HepG2 (cell line): ENCODE results near the gene GMPPA. TPM values are rescaled to one million over a fixed set of nuclear protein-coding genes. Genes with fewer than 3 reads are reported as not detected.
A peak's percentile ranks its signal among the peaks of the same experiment; 100 is the strongest.

Experiments used
- AKNA ChIP-seq: sonication (generic); formaldehyde crosslinking; IDR thresholded peaks from 2 replicates; pipeline ENCODE4 v1.4.0; 2020; ENCODE audit warnings: missing genetic modification reagents, borderline replicate concordance
- ARID5B ChIP-seq: IDR thresholded peaks from 2 replicates; pipeline ENCODE4 v1.4.0; 2020; ENCODE audit warnings: mild to moderate bottlenecking, missing genetic modification reagents
- FOXK1 ChIP-seq: sonication (generic); formaldehyde crosslinking; IDR thresholded peaks from 2 replicates; pipeline ENCODE4 v1.4.0; 2020; ENCODE audit warnings: low read depth, missing genetic modification reagents, borderline replicate concordance
- HNRNPK ChIP-seq: fragments of 200-400 bp; formaldehyde crosslinking; IDR thresholded peaks from 2 replicates; pipeline ENCODE4 v1.6.1; 2018; ENCODE audit warnings: low read length, low read depth, moderate library complexity, mild to moderate bottlenecking; ENCODE audit not compliant: poor library complexity, severe bottlenecking
- PTBP1 ChIP-seq: fragments of 200-400 bp; formaldehyde crosslinking; IDR thresholded peaks from 2 replicates; pipeline ENCODE4 v1.6.1; 2018; ENCODE audit warnings: low read length, low read depth; ENCODE audit not compliant: poor library complexity, severe bottlenecking
- RAD51 ChIP-seq: fragments of 450-650 bp; IDR thresholded peaks from 2 replicates; pipeline ENCODE4 v1.6.1; 2016; ENCODE audit warnings: borderline replicate concordance
- RORA ChIP-seq: sonication (generic); formaldehyde crosslinking; IDR thresholded peaks from 2 replicates; pipeline ENCODE4 v1.5.0; 2020; ENCODE audit warnings: mild to moderate bottlenecking, missing genetic modification reagents, moderate library complexity
- SRSF1 ChIP-seq: fragments of 200-400 bp; formaldehyde crosslinking; optimal IDR thresholded peaks from 2 replicates; pipeline ENCODE3; 2017; ENCODE audit warnings: mild to moderate bottlenecking, low read depth, low read length, moderate library complexity
- STAG1 ChIP-seq: sonication (generic); formaldehyde crosslinking; IDR thresholded peaks from 2 replicates; pipeline ENCODE4 v1.4.0; 2020; ENCODE audit warnings: missing genetic modification reagents
- ZNF256 ChIP-seq: sonication (generic); formaldehyde crosslinking; conservative IDR thresholded peaks from 2 replicates; pipeline ENCODE4 v1.4.0; 2020; ENCODE audit warnings: missing genetic modification reagents
- ZNF644 ChIP-seq: IDR thresholded peaks from 2 replicates; pipeline ENCODE4 v1.6.1; 2016; ENCODE audit warnings: low read depth
- polyA plus RNA-seq, 8 experiments: library from polyadenylated mRNA; depleted of rRNA in 3 of 8; stranded (reverse) in 7 of 8; unstranded in 1 of 8; fragments of >200 nt; fragmentation: Illumina TruSeq in 4 of 8; extraction: Trizol in 4 of 8; gene quantifications; 2 replicates each; pipeline versions ENCODE4 v1.2.1 to v1.2.3, GENCODE V29; 2011 to 2016; ENCODE audit warnings: low read depth in 4 of 8, missing spikeins in 1 of 8, mixed read lengths in 1 of 8; ENCODE audit not compliant: insufficient read depth in 1 of 8
- total RNA-seq, 5 experiments: library from RNA; depleted of rRNA; stranded (reverse); fragments of >200 nt; fragmentation: Illumina TruSeq; extraction: Trizol; gene quantifications; 2 replicates each; pipeline ENCODE4 v1.2.3, GENCODE V29; 2016; ENCODE audit warnings: low read depth in 1 of 5
- TF ChIP-seq, protein P1 (sequence below): sonication (generic); formaldehyde crosslinking; IDR thresholded peaks from 2 replicates; pipeline ENCODE4 v1.4.0; 2020; ENCODE audit warnings: mild to moderate bottlenecking, missing genetic modification reagents, borderline replicate concordance
- TF ChIP-seq, protein P2 (sequence below): IDR thresholded peaks from 2 replicates; pipeline ENCODE4 v1.6.1; 2012; ENCODE audit warnings: inconsistent platforms
- TF ChIP-seq, protein P3 (sequence below): sonication (generic); formaldehyde crosslinking; IDR thresholded peaks from 2 replicates; pipeline ENCODE4 v1.8.1; 2023; ENCODE audit warnings: mild to moderate bottlenecking, missing genetic modification reagents

The GMPPA gene
- total and polyA plus RNA-seq, 2 of the 13 experiments (the other 11 are each of a cell fraction or from before 2014, with no cell fraction given) = 81.1 to 106 TPM

- TF ChIP-seq, protein P1, sequence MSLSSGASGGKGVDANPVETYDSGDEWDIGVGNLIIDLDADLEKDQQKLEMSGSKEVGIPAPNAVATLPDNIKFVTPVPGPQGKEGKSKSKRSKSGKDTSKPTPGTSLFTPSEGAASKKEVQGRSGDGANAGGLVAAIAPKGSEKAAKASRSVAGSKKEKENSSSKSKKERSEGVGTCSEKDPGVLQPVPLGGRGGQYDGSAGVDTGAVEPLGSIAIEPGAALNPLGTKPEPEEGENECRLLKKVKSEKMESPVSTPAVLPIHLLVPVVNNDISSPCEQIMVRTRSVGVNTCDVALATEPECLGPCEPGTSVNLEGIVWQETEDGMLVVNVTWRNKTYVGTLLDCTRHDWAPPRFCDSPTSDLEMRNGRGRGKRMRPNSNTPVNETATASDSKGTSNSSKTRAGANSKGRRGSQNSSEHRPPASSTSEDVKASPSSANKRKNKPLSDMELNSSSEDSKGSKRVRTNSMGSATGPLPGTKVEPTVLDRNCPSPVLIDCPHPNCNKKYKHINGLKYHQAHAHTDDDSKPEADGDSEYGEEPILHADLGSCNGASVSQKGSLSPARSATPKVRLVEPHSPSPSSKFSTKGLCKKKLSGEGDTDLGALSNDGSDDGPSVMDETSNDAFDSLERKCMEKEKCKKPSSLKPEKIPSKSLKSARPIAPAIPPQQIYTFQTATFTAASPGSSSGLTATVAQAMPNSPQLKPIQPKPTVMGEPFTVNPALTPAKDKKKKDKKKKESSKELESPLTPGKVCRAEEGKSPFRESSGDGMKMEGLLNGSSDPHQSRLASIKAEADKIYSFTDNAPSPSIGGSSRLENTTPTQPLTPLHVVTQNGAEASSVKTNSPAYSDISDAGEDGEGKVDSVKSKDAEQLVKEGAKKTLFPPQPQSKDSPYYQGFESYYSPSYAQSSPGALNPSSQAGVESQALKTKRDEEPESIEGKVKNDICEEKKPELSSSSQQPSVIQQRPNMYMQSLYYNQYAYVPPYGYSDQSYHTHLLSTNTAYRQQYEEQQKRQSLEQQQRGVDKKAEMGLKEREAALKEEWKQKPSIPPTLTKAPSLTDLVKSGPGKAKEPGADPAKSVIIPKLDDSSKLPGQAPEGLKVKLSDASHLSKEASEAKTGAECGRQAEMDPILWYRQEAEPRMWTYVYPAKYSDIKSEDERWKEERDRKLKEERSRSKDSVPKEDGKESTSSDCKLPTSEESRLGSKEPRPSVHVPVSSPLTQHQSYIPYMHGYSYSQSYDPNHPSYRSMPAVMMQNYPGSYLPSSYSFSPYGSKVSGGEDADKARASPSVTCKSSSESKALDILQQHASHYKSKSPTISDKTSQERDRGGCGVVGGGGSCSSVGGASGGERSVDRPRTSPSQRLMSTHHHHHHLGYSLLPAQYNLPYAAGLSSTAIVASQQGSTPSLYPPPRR (CRISPR knock-in tag) = 0 out of 2 replicates have a peak, but pooled peaks have one; percentile 42
- TF ChIP-seq SRSF1 = no peak
- no peak for TF ChIP-seq ZNF256 (CRISPR knock-in tag)
- no peak for TF ChIP-seq ARID5B (CRISPR knock-in tag)
- peak; percentile 22; the same call in 1 of the 2 replicates for TF ChIP-seq FOXK1 (CRISPR knock-in tag)
- TF ChIP-seq, protein P2, sequence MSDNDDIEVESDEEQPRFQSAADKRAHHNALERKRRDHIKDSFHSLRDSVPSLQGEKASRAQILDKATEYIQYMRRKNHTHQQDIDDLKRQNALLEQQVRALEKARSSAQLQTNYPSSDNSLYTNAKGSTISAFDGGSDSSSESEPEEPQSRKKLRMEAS = peak; percentile 82
- TF ChIP-seq RORA = no peak
- TF ChIP-seq HNRNPK = no peak
- no peak for TF ChIP-seq AKNA (CRISPR knock-in tag)
- peak; percentile 52; the same call in 1 of the 2 replicates for TF ChIP-seq RAD51
- TF ChIP-seq STAG1 (CRISPR knock-in tag) = peak; percentile 51
- no peak for TF ChIP-seq ZNF644 (CRISPR knock-in tag)
- TF ChIP-seq, protein P3, sequence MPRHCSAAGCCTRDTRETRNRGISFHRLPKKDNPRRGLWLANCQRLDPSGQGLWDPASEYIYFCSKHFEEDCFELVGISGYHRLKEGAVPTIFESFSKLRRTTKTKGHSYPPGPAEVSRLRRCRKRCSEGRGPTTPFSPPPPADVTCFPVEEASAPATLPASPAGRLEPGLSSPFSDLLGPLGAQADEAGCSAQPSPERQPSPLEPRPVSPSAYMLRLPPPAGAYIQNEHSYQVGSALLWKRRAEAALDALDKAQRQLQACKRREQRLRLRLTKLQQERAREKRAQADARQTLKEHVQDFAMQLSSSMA (CRISPR knock-in tag) = no peak
- no peak for TF ChIP-seq PTBP1
These were observed 3.1 kb upstream of the GMPPA start (continued) for GRCh38 chr2:219495531-219496122.
